Hepatocyte (in vitro differentiated cells): ENCODE data around the gene CDC45. TPM values are rescaled to one million over a fixed set of nuclear protein-coding genes. Genes with fewer than 3 reads are reported as not detected.
A peak's percentile ranks its signal among the peaks of the same experiment; 100 is the strongest.

Experiments
- DNase-seq: peaks from one replicate; pipeline ENCODE4 v3.0.0-alpha.2; 2016; ENCODE audit warnings: low spot score
- H2AFZ ChIP-seq: fragments of 200-600 bp; sonication (generic); 2 replicates; pipeline ENCODE4 v1.6.0; 2016; ENCODE audit warnings: antibody characterized with exemption, mild to moderate bottlenecking
- H3K27ac ChIP-seq: fragments of 200-600 bp; sonication (generic); 2 replicates; pipeline ENCODE4 v1.5.1; 2016; ENCODE audit warnings: mild to moderate bottlenecking
- H3K27me3 ChIP-seq: fragments of 200-600 bp; sonication (generic); 2 replicates; pipeline ENCODE4 v1.6.1; 2016
- H3K36me3 ChIP-seq: fragments of 200-600 bp; sonication (generic); replicated peaks from 2 replicates; pipeline ENCODE4 v1.5.1; 2016; ENCODE audit warnings: low read depth; ENCODE audit not compliant: insufficient read depth
- H3K4me1 ChIP-seq: fragments of 200-600 bp; sonication (generic); 2 replicates; pipeline ENCODE4 v1.5.1; 2016; ENCODE audit warnings: mild to moderate bottlenecking, moderate library complexity; ENCODE audit not compliant: insufficient read depth
- H3K4me2 ChIP-seq: fragments of 200-600 bp; sonication (generic); 2 replicates; pipeline ENCODE4 v1.6.0; 2016
- H3K4me3 ChIP-seq: fragments of 200-600 bp; sonication (generic); 2 replicates; pipeline ENCODE4 v1.5.1; 2016; ENCODE audit warnings: mild to moderate bottlenecking
- H3K79me2 ChIP-seq: fragments of 200-600 bp; sonication (generic); 2 replicates; pipeline ENCODE4 v1.6.0; 2017; ENCODE audit warnings: mild to moderate bottlenecking
- H3K9me2 ChIP-seq: fragments of 200-600 bp; sonication (generic); replicated peaks from 2 replicates; pipeline ENCODE4 v1.6.0; 2017; ENCODE audit warnings: mild to moderate bottlenecking; ENCODE audit not compliant: insufficient read depth
- H3K9me3 ChIP-seq: fragments of 200-600 bp; sonication (generic); 2 replicates; pipeline ENCODE4 v1.5.1; 2016; ENCODE audit warnings: low read depth, mild to moderate bottlenecking
- H4K20me1 ChIP-seq: fragments of 200-600 bp; sonication (generic); 2 replicates; pipeline ENCODE4 v1.6.0; 2016; ENCODE audit warnings: mild to moderate bottlenecking; ENCODE audit not compliant: insufficient read depth, poor library complexity, severe bottlenecking
- CTCF ChIP-seq: fragments of 200-600 bp; sonication (generic); IDR thresholded peaks from 2 replicates; pipeline ENCODE4 v1.5.1; 2016; ENCODE audit warnings: antibody characterized with exemption, mild to moderate bottlenecking; ENCODE audit not compliant: poor library complexity
- EZH2 ChIP-seq: fragments of 200-600 bp; sonication (generic); IDR thresholded peaks from 2 replicates; pipeline ENCODE4 v1.6.1; 2016; ENCODE audit warnings: antibody characterized with exemption, mild to moderate bottlenecking, borderline replicate concordance
- EZH2phosphoT487 ChIP-seq: fragments of 200-600 bp; sonication (generic); IDR thresholded peaks from one replicate; pipeline ENCODE4 v1.6.1; 2018; ENCODE audit warnings: antibody characterized with exemption, mild to moderate bottlenecking, low read depth, moderate library complexity; ENCODE audit not compliant: unreplicated experiment, severe bottlenecking
- WGBS: methylation state at CpG from one replicate; pipeline ENCODE4 v1.1.6; 2016; ENCODE audit warnings: low lambda C conversion rate; ENCODE audit errors: missing lambda C conversion rate; 5-methylcytosine and 5-hydroxymethylcytosine counted together
- polyA plus RNA-seq: library from polyadenylated mRNA; unstranded; fragments of >200 nt; fragmentation: Nextera tagmentation; extraction: Ambion mirVana; gene quantifications from 2 replicates; pipeline ENCODE4 v1.2.1, GENCODE V29; 2016
- total RNA-seq: library from RNA; depleted of rRNA; stranded (reverse); fragments of >200 nt; gene quantifications from 2 replicates; pipeline ENCODE4 v1.2.3, GENCODE V29; 2014

Gene CDC45
- total and polyA plus RNA-seq, 2 experiments from 2014 or later: 3.5 to 6.5 TPM

GRCh38 chr22:19470010-19470409 lies 9.7 kb upstream of the CDC45 start:
- TF ChIP-seq CTCF (no peak), EZH2 (no peak), EZH2phosphoT487 (no peak)
- no peaks in the 10 kb centered on the region for H3K27me3 ChIP-seq
- H3K4me3 ChIP-seq: no peak overlapping the region
- H3K4me2 ChIP-seq: no peak overlapping the region
- H3K79me2 ChIP-seq: peaks cover 14% of the 10 kb centered on the region
- 96% methylated on average over 2 of the region's 2 CpGs for WGBS
- H4K20me1 ChIP-seq: no peaks in the 10 kb centered on the region
- no peak overlapping the region for H2AFZ ChIP-seq
- DNase-seq: no peak
- no peaks in the 10 kb centered on the region for H3K4me1 ChIP-seq
- H3K9me2 ChIP-seq: no peaks in the 10 kb centered on the region
- H3K9me3 ChIP-seq: no peaks in the 10 kb centered on the region
- H3K27ac ChIP-seq: no peak overlapping the region
- H3K36me3 ChIP-seq: no peaks in the 10 kb centered on the region

GRCh38 chr22:19471572-19471971 lies 8.1 kb upstream of the CDC45 start:
- WGBS: 94% methylated on average over 11 of the region's 11 CpGs
- Histone ChIP-seq H3K79me2 (peaks cover 29% of the 10 kb centered on the region), H3K9me3 (no peaks in the 10 kb centered on the region), H3K27me3 (no peaks in the 10 kb centered on the region), H3K4me2 (no peak overlapping the region), H3K27ac (no peak overlapping the region), H2AFZ (no peak overlapping the region), H4K20me1 (peaks cover 5% of the 10 kb centered on the region), H3K4me1 (no peaks in the 10 kb centered on the region), H3K9me2 (no peaks in the 10 kb centered on the region), H3K4me3 (no peak overlapping the region), H3K36me3 (no peaks in the 10 kb centered on the region)
- TF ChIP-seq EZH2phosphoT487: no peak
- no peak for TF ChIP-seq CTCF
- no peak for TF ChIP-seq EZH2
- DNase-seq: no peak

- no peak for DNase-seq
- Histone ChIP-seq H3K9me2 (no peaks in the 10 kb centered on the region), H3K27ac (no peak overlapping the region), H3K9me3 (no peaks in the 10 kb centered on the region), H3K4me1 (no peaks in the 10 kb centered on the region), H3K4me2 (no peak overlapping the region), H3K4me3 (no peak overlapping the region), H3K27me3 (no peaks in the 10 kb centered on the region), H3K79me2 (peaks cover 36% of the 10 kb centered on the region), H2AFZ (no peak overlapping the region), H4K20me1 (peaks cover 9% of the 10 kb centered on the region), H3K36me3 (no peaks in the 10 kb centered on the region)
- TF ChIP-seq CTCF: no peak
- TF ChIP-seq EZH2phosphoT487: no peak
- TF ChIP-seq EZH2: no peak
- WGBS: 95% methylated on average over 8 of the region's 8 CpGs
Measured at GRCh38 chr22:19472233-19472632, 7.5 kb upstream of the CDC45 start.

- Histone ChIP-seq H3K36me3 (no peaks in the 10 kb centered on the region), H4K20me1 (peaks cover 17% of the 10 kb centered on the region)
Measured at GRCh38 chr22:19473578-19473977, 6.1 kb upstream of the CDC45 start.

More at GRCh38 chr22:19473578-19473977, 6.1 kb upstream of the CDC45 start:
- no peak for DNase-seq
- Histone ChIP-seq H3K27ac (no peak overlapping the region), H3K4me3 (no peak overlapping the region), H3K9me3 (no peaks in the 10 kb centered on the region), H3K79me2 (peaks cover 49% of the 10 kb centered on the region), H3K4me1 (no peaks in the 10 kb centered on the region), H3K27me3 (no peaks in the 10 kb centered on the region), H3K4me2 (no peak overlapping the region), H2AFZ (no peak overlapping the region), H3K9me2 (no peaks in the 10 kb centered on the region)
- peak; percentile 5 for TF ChIP-seq CTCF
- TF ChIP-seq EZH2: no peak
- TF ChIP-seq EZH2phosphoT487: no peak
- WGBS: 65% methylated on average over 3 of the region's 3 CpGs
